HG03025 (cell line): ENCODE data around the gene MORF4L2.
A peak's percentile ranks its signal among the peaks of the same experiment; 100 is the strongest.

ENCODE experiments used
- ATAC-seq: cut with Tn5 transposase; IDR thresholded peaks from one replicate; pipeline ENCODE4 v1.9.1; 2021; ENCODE audit warnings: mild to moderate bottlenecking, moderate library complexity; ENCODE audit not compliant: unreplicated experiment, low FRiP score

Gene MORF4L2

GRCh38 chrX:103686199-103687072 is at the start of gene MORF4L2:
Gene MORF4L2, minus strand, starts transcription at chrX:103686699. Its CDS starts 9,672 bp downstream, at chrX:103677027.
- peak; percentile 87 for ATAC-seq

DNA sequence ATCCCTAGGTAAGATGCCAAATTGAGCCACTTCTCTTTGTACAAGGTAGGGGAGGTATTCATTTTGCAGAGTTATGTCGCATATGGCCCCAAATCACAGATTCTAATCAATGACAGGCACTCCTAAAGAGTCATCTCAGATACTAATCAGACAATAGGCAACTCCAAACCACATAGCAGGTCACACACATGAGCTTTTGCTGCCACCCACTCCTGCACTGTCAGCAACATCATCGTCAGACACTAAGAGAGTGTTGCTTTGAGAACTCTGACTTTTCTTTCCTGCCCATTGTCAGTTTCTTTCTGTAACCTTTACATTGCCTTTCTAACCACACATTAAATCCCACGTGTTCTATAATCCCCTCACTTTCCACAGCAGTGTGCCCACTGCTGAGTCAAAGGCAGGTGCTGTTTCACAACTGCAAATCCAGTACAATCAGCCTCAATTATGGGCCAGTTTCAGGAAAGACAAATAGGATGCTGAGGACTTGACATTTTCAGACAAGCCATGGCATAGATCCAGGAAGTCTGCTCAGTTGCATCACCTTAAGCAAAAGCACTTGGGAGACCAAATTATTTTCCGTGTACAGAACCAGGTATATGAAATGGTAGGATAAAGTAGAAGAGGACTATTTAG is 47.7 kb upstream of the MORF4L2 start:
- ATAC-seq = no peak

DNA sequence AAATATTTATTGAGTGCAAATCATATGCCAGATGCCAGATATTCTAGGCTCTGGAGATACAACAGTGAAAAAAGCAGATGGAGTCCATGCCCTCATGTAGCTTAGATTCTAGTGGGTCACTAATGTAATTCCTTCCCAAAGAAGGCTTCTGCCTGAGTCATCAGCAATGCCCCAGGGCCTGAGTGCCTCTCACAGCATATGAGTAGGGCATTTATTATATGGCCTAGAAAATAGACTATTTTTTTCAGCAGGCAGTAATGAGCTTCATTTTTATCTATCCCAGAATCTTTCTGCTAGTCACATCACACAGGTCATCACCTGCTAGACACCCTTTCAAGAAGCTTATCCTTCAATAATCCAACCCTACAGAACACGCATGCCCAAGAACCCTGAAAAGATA is 46.5 kb upstream of the MORF4L2 start:
- ATAC-seq = no peak

GRCh38 chrX:103730796-103731493 is 44.4 kb upstream of the MORF4L2 start:
- ATAC-seq = no peak

GRCh38 chrX:103730147-103730795 is 43.8 kb upstream of the MORF4L2 start:
- no peak for ATAC-seq

DNA sequence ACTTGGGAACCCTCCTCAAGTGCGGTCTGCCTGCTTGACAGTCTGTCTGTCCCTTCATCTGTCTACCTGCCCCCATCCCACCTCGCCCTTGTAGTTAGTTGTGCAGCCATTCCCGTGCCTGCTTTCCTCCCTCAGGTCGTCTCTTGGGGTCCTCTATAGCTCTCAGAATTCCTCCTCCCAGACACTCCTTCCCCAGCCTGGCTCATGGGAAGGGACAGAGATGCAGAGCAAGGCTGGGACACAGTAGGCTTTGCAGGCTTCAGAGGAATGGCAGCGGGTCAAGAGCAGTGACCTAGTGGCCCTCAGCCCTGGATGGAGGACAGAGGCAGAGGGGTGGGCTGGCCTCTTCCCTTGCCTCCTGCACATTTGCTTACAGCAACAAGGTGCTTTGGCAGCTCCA is 42.5 kb upstream of the MORF4L2 start:
- ATAC-seq = no peak

GRCh38 chrX:103727115-103727514 is 40.6 kb upstream of the MORF4L2 start:
- no peak for ATAC-seq

GRCh38 chrX:103726477-103726876 is 40.0 kb upstream of the MORF4L2 start:
- no peak for ATAC-seq

DNA sequence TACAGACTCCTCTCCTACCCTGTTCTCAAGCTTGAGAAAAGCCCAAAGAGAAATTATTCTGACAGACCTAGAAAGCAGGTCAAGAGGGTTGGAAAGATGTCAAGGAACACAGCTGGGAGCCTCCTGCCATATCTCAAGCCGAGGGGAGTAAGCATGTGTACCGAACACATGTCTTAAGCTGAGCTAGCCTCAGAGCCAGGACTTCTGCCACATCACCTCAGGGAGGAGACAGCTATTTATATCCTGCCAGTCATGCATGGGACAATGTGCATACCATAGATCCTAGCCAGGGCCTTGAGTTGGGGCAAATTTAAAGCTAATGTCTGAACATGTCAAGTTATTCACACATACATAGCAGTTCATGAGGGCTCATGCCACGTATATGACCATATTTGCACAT is 36.0 kb upstream of the MORF4L2 start:
- ATAC-seq = no peak

GRCh38 chrX:103718120-103718519 is 31.6 kb upstream of the MORF4L2 start:
- no peak for ATAC-seq

DNA sequence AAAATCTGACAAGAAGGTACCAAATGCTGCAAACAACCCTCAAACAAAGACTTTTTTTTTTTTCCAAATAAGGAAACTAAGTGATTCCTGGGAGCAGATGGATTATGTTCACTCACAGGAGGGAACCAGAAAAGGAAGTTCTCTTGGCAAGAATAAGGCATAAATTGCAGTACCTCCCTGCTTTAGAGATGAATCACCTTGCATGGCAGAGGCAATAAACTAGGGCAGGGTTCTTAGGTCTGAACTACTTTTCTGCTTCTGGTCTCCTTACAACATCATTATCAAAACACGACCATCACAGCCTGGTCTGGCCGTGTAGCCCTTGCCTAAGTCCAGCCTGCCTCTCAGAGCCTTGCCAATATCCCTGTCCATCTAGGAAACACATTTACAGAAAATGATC is 30.5 kb upstream of the MORF4L2 start:
- no peak for ATAC-seq

DNA sequence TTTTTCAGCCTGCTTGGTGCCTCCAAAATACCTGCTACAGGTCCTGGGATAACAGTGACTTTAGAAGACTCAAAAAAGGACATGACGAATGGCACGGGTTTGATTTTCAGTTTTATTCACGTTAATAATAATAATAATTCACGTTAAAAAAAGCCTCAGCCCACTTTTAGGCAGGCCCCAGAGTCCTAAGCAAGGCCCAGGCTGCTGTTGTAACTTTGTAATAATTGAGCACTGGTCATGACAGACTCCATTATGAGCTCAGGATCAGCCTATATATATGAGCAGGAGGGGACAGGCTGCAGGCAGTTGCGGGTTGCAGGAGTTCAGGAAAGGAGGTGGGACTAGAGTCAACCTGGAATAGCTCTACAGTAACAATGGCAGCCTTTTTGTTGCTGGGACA is 24.1 kb upstream of the MORF4L2 start, which contains the start of gene TMEM31:
TMEM31 (plus strand) TSS at position 301 of the 400 bp plus-strand sequence. CDS start 1,350 bp downstream, outside the sequence.
- no peak for ATAC-seq

GRCh38 chrX:103704863-103705262 is 18.4 kb upstream of the MORF4L2 start:
- no peak for ATAC-seq

- no peak for ATAC-seq
Observed at GRCh38 chrX:103699243-103699642, 12.7 kb upstream of the MORF4L2 start.

DNA sequence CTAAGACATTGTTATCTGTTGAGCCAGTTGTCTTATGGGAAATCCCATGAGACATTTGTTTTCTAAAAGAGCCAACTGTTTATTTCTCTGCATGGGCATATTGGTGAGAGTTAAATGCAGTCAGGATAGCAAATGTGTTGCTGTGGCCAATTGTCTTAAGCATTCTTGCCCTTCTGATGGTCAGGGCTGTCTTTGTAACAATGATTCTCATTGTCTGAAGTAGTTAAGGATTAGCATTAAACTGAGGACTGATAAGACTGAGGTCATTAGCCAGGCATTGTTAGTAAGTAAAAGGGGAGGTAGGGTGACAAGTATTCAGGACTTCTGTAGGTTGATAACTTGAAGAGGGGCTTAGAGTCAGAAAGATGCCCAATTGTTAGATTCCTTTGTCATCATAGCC is 11.2 kb upstream of the MORF4L2 start:
- ATAC-seq = no peak

DNA sequence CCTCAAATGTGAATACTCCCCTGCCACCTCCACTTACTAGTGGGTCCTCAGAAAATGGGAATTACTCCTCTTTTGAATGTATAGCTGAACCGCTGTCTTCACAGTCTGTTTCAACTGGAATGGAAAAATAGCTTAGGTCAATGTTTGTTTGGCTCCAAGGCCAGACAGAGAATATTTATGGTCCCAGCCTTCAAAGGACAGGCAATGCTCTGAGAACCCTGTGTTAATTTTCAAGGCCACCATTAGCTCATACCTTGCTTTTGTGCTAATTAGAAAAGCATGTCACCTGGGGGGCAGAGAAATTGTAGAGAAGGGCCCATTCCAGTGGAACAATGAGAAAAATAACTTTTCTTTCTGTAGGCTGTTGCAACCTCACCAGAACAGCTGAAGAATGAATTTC is 4.6 kb upstream of the MORF4L2 start:
- no peak for ATAC-seq

DNA sequence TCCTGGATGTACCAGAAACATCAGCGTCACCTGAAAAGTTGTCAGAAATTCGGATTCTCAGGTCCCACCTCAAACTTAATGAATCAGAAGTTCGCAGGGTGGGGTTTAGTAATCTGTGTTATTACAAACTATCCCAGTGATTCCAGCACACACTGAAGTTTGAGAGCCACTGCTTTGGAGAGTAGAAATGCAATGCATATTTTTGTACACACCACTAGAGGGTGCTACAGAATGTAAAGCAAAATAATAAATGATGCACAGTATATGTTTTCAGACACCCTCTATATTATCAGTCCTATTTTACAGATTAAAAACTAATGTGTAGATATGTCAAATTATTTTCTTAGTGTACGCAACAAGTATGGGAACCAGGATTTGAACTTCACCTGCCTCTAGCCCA is 2.4 kb upstream of the MORF4L2 start:
- no peak for ATAC-seq

GRCh38 chrX:103687696-103688201 is 1.2 kb upstream of the MORF4L2 start:
- ATAC-seq = no peak

DNA sequence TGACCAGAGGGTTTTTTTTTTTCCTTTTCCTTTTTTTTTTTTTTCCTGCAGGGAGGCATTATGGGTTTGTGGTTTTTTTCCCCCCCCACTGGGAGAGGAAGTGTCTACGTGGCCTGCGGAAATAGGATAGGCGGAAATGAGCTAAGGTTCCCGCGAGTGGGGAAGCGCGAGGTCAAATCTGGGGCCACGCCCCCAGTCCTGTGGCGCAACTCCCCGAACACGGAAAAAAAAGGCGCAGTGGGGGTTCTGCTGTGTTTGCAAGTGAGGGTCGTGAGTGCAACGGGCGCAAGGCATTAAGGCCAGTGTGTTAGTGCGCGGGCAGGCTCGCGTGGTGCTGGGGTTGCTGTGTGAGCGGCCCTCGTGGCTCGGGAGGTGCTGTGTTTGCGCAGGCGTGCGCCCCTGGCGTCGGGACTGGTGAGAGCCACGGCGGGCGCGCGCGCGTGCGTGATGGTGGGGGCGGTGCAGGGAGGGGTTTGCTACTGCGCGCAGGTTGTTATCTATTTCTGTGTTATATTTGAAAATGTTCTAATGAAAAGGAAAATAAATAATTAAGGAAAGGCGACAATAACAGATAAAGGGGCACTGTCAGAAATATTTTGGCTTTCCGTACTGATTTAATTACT is 685 bp upstream of the MORF4L2 start:
- ATAC-seq = peak; percentile 56

- ATAC-seq = no peak
Observed at GRCh38 chrX:103685396-103685795, 1.1 kb downstream of the MORF4L2 start.
